K562 (cell line): Measurements from ENCODE around the gene RASIP1. TPM values are rescaled to one million over a fixed set of nuclear protein-coding genes. Genes with fewer than 3 reads are reported as not detected.

Experiments
- DPF2 ChIP-seq: fragments of 450-650 bp; IDR thresholded peaks from 2 replicates; pipeline ENCODE4 v1.6.1; 2016
- GATA2 ChIP-seq: sonication (generic); formaldehyde crosslinking; IDR thresholded peaks from 2 replicates; pipeline ENCODE4 v1.4.0; 2020; ENCODE audit warnings: mild to moderate bottlenecking, missing genetic modification reagents
- HDAC8 ChIP-seq: fragments of 450-650 bp; IDR thresholded peaks from 2 replicates; pipeline ENCODE4 v1.6.1; 2016; ENCODE audit warnings: mild to moderate bottlenecking, missing genetic modification characterization, moderate library complexity, missing compliant biosample characterization
- KDM1A ChIP-seq, 2 experiments: fragments of 450-650 bp; IDR thresholded peaks; 2 replicates each; pipeline ENCODE4 v1.6.1; 2016; ENCODE audit warnings: mild to moderate bottlenecking in 2 of 2
- KDM2B ChIP-seq: fragments of 250-450 bp; sonication (Bioruptor Pico); IDR thresholded peaks from 2 replicates; pipeline ENCODE4 v1.8.0; 2021; ENCODE audit warnings: mild to moderate bottlenecking, moderate library complexity
- MCM3 ChIP-seq: fragments of 450-650 bp; IDR thresholded peaks from 2 replicates; pipeline ENCODE4 v1.6.1; 2016
- MIER1 ChIP-seq: fragments of 450-650 bp; IDR thresholded peaks from 2 replicates; pipeline ENCODE4 v1.6.1; 2016; ENCODE audit warnings: antibody characterized with exemption, mild to moderate bottlenecking, low read depth
- MYBL2 ChIP-seq, 2 experiments: fragments of 450-650 bp in 1 of 2; sonication (generic) in 1 of 2; formaldehyde crosslinking in 1 of 2; IDR thresholded peaks; 2 replicates each; pipeline versions ENCODE4 v1.6.1 to v1.8.1; 2017 to 2022; ENCODE audit warnings: borderline replicate concordance in 1 of 2, inconsistent platforms in 1 of 2, low read depth in 1 of 2, mild to moderate bottlenecking in 1 of 2, missing genetic modification reagents in 1 of 2, moderate library complexity in 1 of 2
- NFIC ChIP-seq: fragments of 450-650 bp; IDR thresholded peaks from 2 replicates; pipeline ENCODE4 v1.6.1; 2017; ENCODE audit warnings: mild to moderate bottlenecking, inconsistent platforms
- NFXL1 ChIP-seq: fragments of 450-650 bp; formaldehyde crosslinking; IDR thresholded peaks from 2 replicates; pipeline ENCODE4 v1.4.0; 2021; ENCODE audit warnings: mild to moderate bottlenecking
- PHB ChIP-seq: fragments of 250-450 bp; sonication (Bioruptor Pico); IDR thresholded peaks from 2 replicates; pipeline ENCODE4 v1.5.0; 2021
- POLR2AphosphoS5 ChIP-seq: IDR thresholded peaks from 2 replicates; pipeline ENCODE4 v1.6.1; 2011; ENCODE audit warnings: mild to moderate bottlenecking, low read depth, low read length, moderate library complexity; ENCODE audit not compliant: control insufficient read depth, insufficient read depth
- POLR2G ChIP-seq: fragments of 200-400 bp; formaldehyde crosslinking; IDR thresholded peaks from 2 replicates; pipeline ENCODE4 v1.6.1; 2017; ENCODE audit warnings: low read depth, mild to moderate bottlenecking, antibody characterized with exemption, low read length, moderate library complexity
- RBM39 ChIP-seq: fragments of 200-400 bp; formaldehyde crosslinking; optimal IDR thresholded peaks from 2 replicates; pipeline ENCODE3; 2018; ENCODE audit warnings: low read depth, low read length
- RCOR1 ChIP-seq, 2 experiments: IDR thresholded peaks; 2 replicates each; pipeline ENCODE4 v1.6.1; 2012; ENCODE audit warnings: low read depth in 2 of 2, low read length in 2 of 2, borderline replicate concordance in 1 of 2, improper control_type of control experiment in 1 of 2
- RNF2 ChIP-seq: sonication (generic); IDR thresholded peaks from 2 replicates; pipeline ENCODE4 v1.6.1; 2016
- SMARCA5 ChIP-seq: fragments of 450-650 bp; IDR thresholded peaks from 2 replicates; pipeline ENCODE4 v1.6.1; 2016
- TAF1 ChIP-seq: IDR thresholded peaks from 2 replicates; pipeline ENCODE4 v1.6.1; 2011; ENCODE audit warnings: mild to moderate bottlenecking, low read length, moderate library complexity; ENCODE audit not compliant: insufficient read depth, control insufficient read depth, severe bottlenecking; ENCODE audit errors: extremely low read depth
- ZNF184 ChIP-seq: sonication (generic); formaldehyde crosslinking; IDR thresholded peaks from 2 replicates; pipeline ENCODE4 v1.5.0; 2020; ENCODE audit warnings: missing genetic modification reagents
- ZNF224 ChIP-seq: sonication (generic); formaldehyde crosslinking; IDR thresholded peaks from 2 replicates; pipeline ENCODE4 v1.8.0; 2022; ENCODE audit warnings: mild to moderate bottlenecking, missing genetic modification reagents
- ZNF316 ChIP-seq: fragments of 450-650 bp; IDR thresholded peaks from 2 replicates; pipeline ENCODE4 v1.6.1; 2016
- ZNF644 ChIP-seq: fragments of 200-800 bp; sonication (Bioruptor generic); IDR thresholded peaks from 2 replicates; pipeline ENCODE4 v1.6.1; 2016; ENCODE audit warnings: low read depth, missing genetic modification characterization, missing compliant biosample characterization
- ZNF764 ChIP-seq: fragments of 250-450 bp; sonication (Bioruptor Pico); IDR thresholded peaks from 2 replicates; pipeline ENCODE4 v1.4.0; 2020; ENCODE audit warnings: low read depth, mild to moderate bottlenecking, moderate library complexity
- polyA plus RNA-seq, 8 experiments: library from polyadenylated mRNA; depleted of rRNA in 4 of 8; stranded (reverse) in 5 of 8; unstranded in 3 of 8; fragments of >200 nt; fragmentation: Nextera tagmentation in 2 of 8; fragmentation: Illumina TruSeq in 1 of 8; extraction: Ambion mirVana in 2 of 8; extraction: Trizol in 1 of 8; gene quantifications; 2 replicates each; pipeline versions ENCODE4 v1.2.1 to v1.2.3, GENCODE V29; 2011 to 2014; ENCODE audit warnings: inconsistent platforms in 1 of 8, missing spikeins in 1 of 8
- total RNA-seq, 7 experiments: library from RNA; depleted of rRNA in 6 of 7; stranded (reverse); fragments of >200 nt in 6 of 7; fragmentation: Illumina TruSeq in 2 of 7; extraction: Trizol in 2 of 7; gene quantifications; 2 replicates each; pipeline versions ENCODE4 v1.2.1 to v1.2.3, GENCODE V29; 2011 to 2021; ENCODE audit warnings: low replicate concordance in 1 of 7
- TF ChIP-seq, protein P1 (sequence below): fragments of 200-800 bp; sonication (Bioruptor generic); IDR thresholded peaks from 2 replicates; pipeline ENCODE4 v1.6.1; 2017; ENCODE audit warnings: missing genetic modification characterization, missing compliant biosample characterization
- TF ChIP-seq, protein P2 (sequence below): sonication (generic); formaldehyde crosslinking; IDR thresholded peaks from 2 replicates; pipeline ENCODE4 v1.8.0; 2022; ENCODE audit warnings: mild to moderate bottlenecking, missing genetic modification reagents
- TF ChIP-seq, protein P3 (sequence below): fragments of 250-450 bp; sonication (Bioruptor Pico); IDR thresholded peaks from 2 replicates; pipeline ENCODE4 v1.4.0; 2020; ENCODE audit warnings: borderline replicate concordance
- TF ChIP-seq, protein P4 (sequence below): fragments of 250-450 bp; sonication (Bioruptor Pico); IDR thresholded peaks from 2 replicates; pipeline ENCODE4 v1.5.0; 2021

Gene RASIP1
- total and polyA plus RNA-seq, 9 of the 15 experiments (the other 6 are each of a cell fraction or from before 2014, with no cell fraction given): 0.20 to 4.7 (median 1.5) TPM

GRCh38 chr19:48698046-48698445 is 42.4 kb downstream of the RASIP1 start (continued):
- TF ChIP-seq, protein P1, sequence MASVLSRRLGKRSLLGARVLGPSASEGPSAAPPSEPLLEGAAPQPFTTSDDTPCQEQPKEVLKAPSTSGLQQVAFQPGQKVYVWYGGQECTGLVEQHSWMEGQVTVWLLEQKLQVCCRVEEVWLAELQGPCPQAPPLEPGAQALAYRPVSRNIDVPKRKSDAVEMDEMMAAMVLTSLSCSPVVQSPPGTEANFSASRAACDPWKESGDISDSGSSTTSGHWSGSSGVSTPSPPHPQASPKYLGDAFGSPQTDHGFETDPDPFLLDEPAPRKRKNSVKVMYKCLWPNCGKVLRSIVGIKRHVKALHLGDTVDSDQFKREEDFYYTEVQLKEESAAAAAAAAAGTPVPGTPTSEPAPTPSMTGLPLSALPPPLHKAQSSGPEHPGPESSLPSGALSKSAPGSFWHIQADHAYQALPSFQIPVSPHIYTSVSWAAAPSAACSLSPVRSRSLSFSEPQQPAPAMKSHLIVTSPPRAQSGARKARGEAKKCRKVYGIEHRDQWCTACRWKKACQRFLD (CRISPR knock-in tag): no peak
- TF ChIP-seq ZNF644 (tag): no peak
- TF ChIP-seq NFXL1 (CRISPR knock-in tag): no peak
- peak; percentile 22 for TF ChIP-seq TAF1
- TF ChIP-seq, protein P2, sequence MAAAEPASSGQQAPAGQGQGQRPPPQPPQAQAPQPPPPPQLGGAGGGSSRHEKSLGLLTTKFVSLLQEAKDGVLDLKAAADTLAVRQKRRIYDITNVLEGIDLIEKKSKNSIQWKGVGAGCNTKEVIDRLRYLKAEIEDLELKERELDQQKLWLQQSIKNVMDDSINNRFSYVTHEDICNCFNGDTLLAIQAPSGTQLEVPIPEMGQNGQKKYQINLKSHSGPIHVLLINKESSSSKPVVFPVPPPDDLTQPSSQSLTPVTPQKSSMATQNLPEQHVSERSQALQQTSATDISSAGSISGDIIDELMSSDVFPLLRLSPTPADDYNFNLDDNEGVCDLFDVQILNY (CRISPR knock-in tag): no peak
- TF ChIP-seq NFIC: peak; percentile 95
- TF ChIP-seq, protein P3, sequence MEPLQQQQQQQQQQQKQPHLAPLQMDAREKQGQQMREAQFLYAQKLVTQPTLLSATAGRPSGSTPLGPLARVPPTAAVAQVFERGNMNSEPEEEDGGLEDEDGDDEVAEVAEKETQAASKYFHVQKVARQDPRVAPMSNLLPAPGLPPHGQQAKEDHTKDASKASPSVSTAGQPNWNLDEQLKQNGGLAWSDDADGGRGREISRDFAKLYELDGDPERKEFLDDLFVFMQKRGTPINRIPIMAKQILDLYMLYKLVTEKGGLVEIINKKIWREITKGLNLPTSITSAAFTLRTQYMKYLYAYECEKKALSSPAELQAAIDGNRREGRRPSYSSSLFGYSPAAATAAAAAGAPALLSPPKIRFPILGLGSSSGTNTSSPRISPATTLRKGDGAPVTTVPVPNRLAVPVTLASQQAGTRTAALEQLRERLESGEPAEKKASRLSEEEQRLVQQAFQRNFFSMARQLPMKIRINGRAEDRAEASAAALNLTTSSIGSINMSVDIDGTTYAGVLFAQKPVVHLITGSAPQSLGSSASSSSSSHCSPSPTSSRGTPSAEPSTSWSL (CRISPR knock-in tag): no peak
- no peak for TF ChIP-seq KDM2B (CRISPR knock-in tag)
- peak; percentile 54; the same call in 1 of the 2 replicates for TF ChIP-seq POLR2AphosphoS5
- no peak for TF ChIP-seq MCM3
- peak; percentile 74 for TF ChIP-seq DPF2
- no peak for TF ChIP-seq MIER1
- TF ChIP-seq GATA2 (CRISPR knock-in tag): peak; percentile 66
- TF ChIP-seq POLR2G: no peak
- no peak for TF ChIP-seq ZNF316
- peak in 1 of 2 experiments; percentile 79; a peak in 2 of 4 replicates for TF ChIP-seq RCOR1 (IDR thresholded peaks at IDR 0.05; ENCODE audit: borderline replicate concordance in 1 of 2, low read depth in 2 of 2, low read length in 2 of 2)
- TF ChIP-seq ZNF184 (CRISPR knock-in tag): no peak
- TF ChIP-seq PHB (CRISPR knock-in tag): no peak
- TF ChIP-seq RNF2: 0 out of 2 replicates have a peak, but pooled peaks have one; percentile 37
- TF ChIP-seq ZNF764 (CRISPR knock-in tag): no peak
- TF ChIP-seq RBM39: no peak
- no peak for TF ChIP-seq ZNF224 (CRISPR knock-in tag)
- TF ChIP-seq KDM1A (IDR thresholded peaks at IDR 0.05): peak; percentile 61 to 84
- TF ChIP-seq MYBL2 (IDR thresholded peaks at IDR 0.05; ENCODE audit: low read depth): no peak
- TF ChIP-seq MYBL2 (CRISPR knock-in tag; IDR thresholded peaks at IDR 0.05; ENCODE audit: borderline replicate concordance): no peak
- no peak for TF ChIP-seq HDAC8 (tag)
- TF ChIP-seq, protein P4, sequence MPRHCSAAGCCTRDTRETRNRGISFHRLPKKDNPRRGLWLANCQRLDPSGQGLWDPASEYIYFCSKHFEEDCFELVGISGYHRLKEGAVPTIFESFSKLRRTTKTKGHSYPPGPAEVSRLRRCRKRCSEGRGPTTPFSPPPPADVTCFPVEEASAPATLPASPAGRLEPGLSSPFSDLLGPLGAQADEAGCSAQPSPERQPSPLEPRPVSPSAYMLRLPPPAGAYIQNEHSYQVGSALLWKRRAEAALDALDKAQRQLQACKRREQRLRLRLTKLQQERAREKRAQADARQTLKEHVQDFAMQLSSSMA (CRISPR knock-in tag): no peak
- peak; percentile 42; the same call in 1 of the 2 replicates for TF ChIP-seq SMARCA5
